Thyroid gland (tissue), 4 donors: ENCODE measurements around the gene CSMD2. TPM values are rescaled to one million over a fixed set of nuclear protein-coding genes. Genes with fewer than 3 reads are reported as not detected.

Source experiments
- DNase-seq, 2 donors: peaks; one replicate each; pipeline ENCODE4 v3.0.0-alpha.2; 2019
- H3K27ac ChIP-seq, 3 donors: fragments of 200-600 bp; sonication (generic); 1 replicate in 2 of 3; 2 replicates in 1 of 3; pipeline ENCODE4 v1.5.1; 2016 to 2019; ENCODE audit warnings: mild to moderate bottlenecking in 1 of 3, moderate library complexity in 1 of 3
- H3K27me3 ChIP-seq: fragments of 200-600 bp; sonication (generic); one replicate; pipeline ENCODE4 v1.5.1; 2019
- H3K36me3 ChIP-seq, 2 donors: fragments of 200-600 bp; sonication (generic); one replicate each; pipeline ENCODE4 v1.5.1; 2016 to 2019
- H3K4me1 ChIP-seq, 2 donors: fragments of 200-600 bp; sonication (generic); one replicate each; pipeline ENCODE4 v1.5.1; 2017 to 2019
- H3K4me3 ChIP-seq, 3 donors: fragments of 200-600 bp; sonication (generic); replicated peaks in 1 of 3; 1 replicate in 2 of 3; 2 replicates in 1 of 3; pipeline ENCODE4 v1.5.1; 2016; ENCODE audit warnings: mild to moderate bottlenecking in 1 of 3
- H3K9me3 ChIP-seq: fragments of 200-600 bp; sonication (generic); one replicate; pipeline ENCODE4 v1.5.1; 2017
- CTCF ChIP-seq, 6 experiments: fragments of 200-600 bp in 3 of 6; fragments of 450-650 bp in 3 of 6; sonication (generic) in 3 of 6; IDR thresholded peaks; one replicate each; pipeline ENCODE4 v1.5.1; 2016 to 2019; ENCODE audit warnings: antibody characterized with exemption in 6 of 6, mild to moderate bottlenecking in 2 of 6, inconsistent platforms in 1 of 6, moderate library complexity in 1 of 6
- POLR2A ChIP-seq, 2 donors: fragments of 450-650 bp; IDR thresholded peaks; one replicate each; pipeline ENCODE4 v1.6.1; 2017; ENCODE audit warnings: antibody characterized with exemption in 2 of 2, mild to moderate bottlenecking in 2 of 2, moderate library complexity in 1 of 2
- WGBS, 2 donors: methylation state at CpG; one replicate each; pipeline ENCODE4 v1.1.5; 2017; 5-methylcytosine and 5-hydroxymethylcytosine counted together
- intact Hi-C: fragments of 100-400 bp; cut with DNase I; formaldehyde crosslinking; loops from one replicate; pipeline ENCODE4 v1.15.1; 2023
- total RNA-seq, 4 donors: library from RNA; depleted of rRNA; stranded (reverse); fragments of >200 nt; gene quantifications; one replicate each; pipeline ENCODE4 v1.2.3, GENCODE V29; 2016

Gene CSMD2
- total RNA-seq, 4 donors from 2014 or later: 0.10 to 0.45 (median 0.13) TPM; not detected in 1

- 70 to 76% methylated on average over 9 of the region's 9 CpGs for WGBS, 2 donors
- intact Hi-C loops: no loop called here
- peak in 1 of 2 donors; percentile 4 for DNase-seq
These were observed 558.8 kb downstream of the CSMD2 start for GRCh38 chr1:33606272-33606671.

GRCh38 chr1:33602271-33602670 is 562.8 kb downstream of the CSMD2 start:
- Histone ChIP-seq H3K9me3 (no peaks in the 10 kb centered on the region), H3K4me1 (no peaks in the 10 kb centered on the region), H3K27ac (no peak overlapping the region), H3K4me3 (no peak overlapping the region), H3K36me3 (no peaks in the 10 kb centered on the region), H3K27me3 (no peaks in the 10 kb centered on the region)
- TF ChIP-seq POLR2A (IDR thresholded peaks at IDR 0.05): no peak
- TF ChIP-seq CTCF (IDR thresholded peaks at IDR 0.05): no peak
- DNase-seq: no peak
- WGBS, 2 donors: 86 to 90% methylated on average over 6 to 9 of the region's 9 CpGs
- intact Hi-C loops: no loop called here

More at GRCh38 chr1:33606272-33606671, 558.8 kb downstream of the CSMD2 start:
- H3K27me3 ChIP-seq: no peaks in the 10 kb centered on the region
- no peak for TF ChIP-seq CTCF (IDR thresholded peaks at IDR 0.05)
- no peak for TF ChIP-seq POLR2A (IDR thresholded peaks at IDR 0.05)
- no peaks in the 10 kb centered on the region for H3K9me3 ChIP-seq
- no peaks in the 10 kb centered on the region for H3K4me1 ChIP-seq
- H3K4me3 ChIP-seq: no peak overlapping the region
- H3K36me3 ChIP-seq: no peaks in the 10 kb centered on the region
- no peak overlapping the region for H3K27ac ChIP-seq

GRCh38 chr1:33601751-33602150 is 563.3 kb downstream of the CSMD2 start:
- no peaks in the 10 kb centered on the region for H3K4me1 ChIP-seq
- WGBS, 2 donors: 87 to 89% methylated on average over 2 of the region's 2 CpGs
- TF ChIP-seq POLR2A (IDR thresholded peaks at IDR 0.05) (no peak), CTCF (IDR thresholded peaks at IDR 0.05) (no peak)
- H3K9me3 ChIP-seq: no peaks in the 10 kb centered on the region
- no peak overlapping the region for H3K27ac ChIP-seq
- intact Hi-C loops: no loop called here
- no peak for DNase-seq
- no peaks in the 10 kb centered on the region for H3K27me3 ChIP-seq
- no peaks in the 10 kb centered on the region for H3K36me3 ChIP-seq
- H3K4me3 ChIP-seq: no peak overlapping the region

- Histone ChIP-seq H3K27me3 (no peaks in the 10 kb centered on the region), H3K4me3 (no peak overlapping the region), H3K4me1 (no peaks in the 10 kb centered on the region), H3K27ac (no peak overlapping the region), H3K36me3 (no peaks in the 10 kb centered on the region), H3K9me3 (no peaks in the 10 kb centered on the region)
- 81 to 86% methylated on average over 7 of the region's 7 CpGs for WGBS, 2 donors
- no peak for DNase-seq
- intact Hi-C loops: no loop called here
- TF ChIP-seq CTCF (IDR thresholded peaks at IDR 0.05): no peak
- no peak for TF ChIP-seq POLR2A (IDR thresholded peaks at IDR 0.05)
These were observed 565.4 kb downstream of the CSMD2 start for GRCh38 chr1:33599516-33600115.

GRCh38 chr1:33588726-33589125 is 576.3 kb downstream of the CSMD2 start:
- no peak overlapping the region for H3K27ac ChIP-seq
- H3K4me1 ChIP-seq: no peaks in the 10 kb centered on the region
- no peaks in the 10 kb centered on the region for H3K27me3 ChIP-seq
- intact Hi-C loops: no loop called here
- H3K9me3 ChIP-seq: no peaks in the 10 kb centered on the region
- TF ChIP-seq POLR2A (IDR thresholded peaks at IDR 0.05): no peak
- no peak for TF ChIP-seq CTCF (IDR thresholded peaks at IDR 0.05)
- H3K36me3 ChIP-seq: no peaks in the 10 kb centered on the region
- DNase-seq: no peak
- no peak overlapping the region for H3K4me3 ChIP-seq
- 88 to 96% methylated on average over 7 of the region's 7 CpGs for WGBS, 2 donors
